HG02938 (cell line): ENCODE data around the gene GSDME.

Source experiments
- ATAC-seq: cut with Tn5 transposase; IDR thresholded peaks from one replicate; pipeline ENCODE4 v1.9.1; 2021; ENCODE audit warnings: mild to moderate bottlenecking, moderate library complexity; ENCODE audit not compliant: unreplicated experiment

GSDME gene

DNA sequence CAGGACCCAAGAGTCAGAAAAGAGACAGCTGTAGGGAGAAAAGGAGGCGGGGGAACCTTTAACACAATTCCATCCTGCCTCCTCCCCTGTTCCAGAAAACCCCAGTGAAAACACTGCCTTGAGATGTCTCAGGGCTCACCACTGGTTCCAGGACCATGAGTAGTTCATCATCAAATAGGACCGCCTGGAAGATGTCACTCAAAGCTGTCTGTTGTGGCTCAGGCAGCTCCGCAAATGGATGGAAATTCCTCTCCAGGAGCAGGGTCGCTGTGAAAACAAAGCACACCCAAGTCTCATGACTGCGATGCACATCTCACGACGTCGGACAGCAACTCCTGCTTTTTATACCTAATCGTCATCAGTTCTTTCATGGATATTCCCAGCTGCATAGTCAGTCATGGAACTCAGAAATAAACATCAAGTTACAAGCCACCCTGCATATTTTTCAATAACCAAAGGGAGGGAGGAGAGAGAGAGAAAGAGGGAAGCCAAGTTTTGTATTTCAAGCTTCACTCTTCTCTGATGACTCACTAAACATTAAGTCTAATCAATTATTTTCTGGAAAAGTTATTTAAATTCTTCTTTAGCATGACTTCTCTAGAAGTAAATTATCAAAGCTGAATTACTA, 49.2 kb downstream of the GSDME start:
- no peak for ATAC-seq

DNA sequence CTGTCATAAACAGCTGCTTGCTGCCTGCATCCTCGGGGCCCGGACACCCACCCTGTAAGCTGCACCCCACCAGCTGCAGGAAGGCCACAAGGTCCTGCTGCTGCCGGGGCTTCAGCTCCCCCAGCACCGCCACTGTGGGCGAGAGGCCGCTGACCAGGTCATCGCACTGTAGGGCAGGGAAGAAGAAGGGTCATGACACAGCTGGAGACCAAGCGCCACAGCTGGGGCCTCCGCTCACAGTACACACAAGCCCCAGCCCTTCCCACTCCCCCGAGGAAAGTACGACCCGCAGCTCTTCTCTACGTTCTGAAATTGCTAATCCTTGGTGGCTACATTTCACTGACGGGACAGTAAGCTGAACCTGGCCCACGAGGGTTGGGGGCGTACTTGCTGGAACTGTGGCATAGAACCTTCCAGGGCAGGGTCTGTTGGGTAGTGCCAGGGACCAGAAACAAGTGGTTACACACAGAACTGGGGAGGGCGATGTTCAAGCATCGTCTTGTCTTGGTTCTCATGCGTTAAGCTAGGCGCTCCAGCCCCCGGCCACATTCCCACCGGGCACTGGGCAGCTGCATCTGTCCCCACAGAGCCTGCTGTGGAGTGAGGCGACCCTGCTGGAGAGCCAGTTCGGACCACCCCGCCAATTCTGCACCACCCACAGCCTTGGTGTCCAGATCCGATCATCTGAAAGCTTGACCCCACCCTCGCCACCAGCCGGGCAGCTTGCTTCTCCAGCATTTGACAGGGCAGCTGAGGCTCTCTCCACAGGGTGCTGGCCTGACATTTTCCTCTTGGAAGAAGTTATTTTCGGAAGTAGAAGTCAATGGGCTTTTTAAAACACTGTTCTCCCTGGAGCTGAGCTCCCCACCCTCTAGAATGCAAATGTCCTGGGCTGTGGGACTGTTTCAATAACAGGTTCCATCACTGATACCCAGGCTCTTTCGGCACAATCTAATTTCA, 50.8 kb downstream of the GSDME start:
- no peak for ATAC-seq

DNA sequence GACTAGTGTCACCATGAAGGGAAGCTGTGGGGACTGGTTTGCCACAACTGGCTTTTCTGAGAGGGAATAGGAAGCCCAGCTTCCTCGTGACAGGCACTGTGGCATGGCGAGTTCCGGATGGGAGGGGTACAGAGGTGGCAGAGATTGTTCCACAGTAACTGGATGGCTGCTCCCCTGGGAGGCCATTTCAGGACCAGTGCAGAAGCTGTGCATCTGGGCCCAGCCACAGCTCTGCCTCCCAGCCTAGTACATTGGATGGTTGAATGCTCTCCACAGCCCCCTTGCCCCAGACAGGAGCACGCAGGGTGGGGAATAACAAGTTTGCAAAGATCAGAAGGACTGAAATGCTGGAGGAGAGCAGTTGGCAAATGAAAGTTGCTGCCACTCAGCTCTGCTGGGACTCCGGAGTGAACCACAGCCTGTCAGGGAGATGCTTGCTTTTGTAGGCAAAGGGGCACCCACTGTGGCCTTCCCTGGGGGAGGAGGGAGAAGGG, 51.8 kb downstream of the GSDME start:
- ATAC-seq = no peak

DNA sequence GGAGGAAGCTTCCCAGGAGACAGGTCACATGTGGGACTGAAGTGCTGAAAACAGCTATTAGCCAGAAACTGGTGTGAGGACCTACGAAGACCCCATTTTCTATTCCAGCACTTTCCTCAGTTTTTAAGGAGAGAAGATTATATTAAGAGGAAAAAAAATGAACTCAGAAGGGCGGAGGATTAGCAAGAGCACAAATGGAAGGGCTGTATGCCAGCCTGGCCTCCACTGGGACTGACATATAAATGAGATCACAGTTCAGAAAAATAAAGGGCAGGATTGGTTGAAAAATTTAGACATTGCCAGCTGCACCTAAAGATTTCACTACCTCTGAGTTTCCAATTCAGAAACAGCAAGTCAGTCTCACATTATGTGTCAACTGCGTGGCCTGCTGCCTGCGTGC, 53.0 kb downstream of the GSDME start:
- ATAC-seq = no peak

DNA sequence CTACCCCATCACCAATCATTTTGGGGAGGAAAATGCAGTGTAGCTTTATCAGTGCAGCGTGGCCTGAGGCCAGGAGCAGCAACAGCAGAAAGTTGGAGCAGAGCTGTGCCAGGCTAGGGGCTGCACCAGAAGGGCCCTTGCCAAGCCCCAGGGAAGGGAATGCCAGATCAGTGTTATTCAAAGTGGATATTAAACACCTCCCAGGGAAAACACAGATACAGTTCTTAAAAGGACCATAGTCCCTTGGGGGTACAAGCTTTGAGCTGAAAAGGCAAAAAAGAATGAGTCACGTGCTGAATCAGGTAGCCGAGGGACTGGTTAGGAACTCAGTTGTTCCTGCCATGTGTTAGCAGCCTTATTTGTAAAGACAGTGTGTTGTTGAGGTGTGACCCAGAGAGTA, 54.0 kb downstream of the GSDME start:
- no peak for ATAC-seq

DNA sequence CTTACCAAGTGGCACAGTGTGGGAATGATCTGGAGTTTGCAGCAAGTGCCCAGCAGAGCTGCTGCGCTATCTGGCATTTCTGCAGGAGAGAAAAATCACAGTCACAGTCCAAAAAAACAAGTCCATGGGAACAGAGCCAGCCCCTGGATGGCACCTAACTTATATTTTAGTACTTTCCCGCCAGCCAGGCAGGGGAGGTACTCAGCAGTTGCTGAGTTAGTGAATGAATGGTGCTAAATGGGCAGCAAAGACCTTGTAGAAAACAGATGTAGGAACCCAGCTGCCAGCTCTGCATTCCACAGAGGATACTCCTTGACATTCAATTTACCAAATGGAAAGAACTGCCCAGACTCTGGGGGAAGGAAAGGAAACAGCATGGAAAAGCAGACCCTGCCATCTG, 54.5 kb downstream of the GSDME start:
- ATAC-seq = no peak

DNA sequence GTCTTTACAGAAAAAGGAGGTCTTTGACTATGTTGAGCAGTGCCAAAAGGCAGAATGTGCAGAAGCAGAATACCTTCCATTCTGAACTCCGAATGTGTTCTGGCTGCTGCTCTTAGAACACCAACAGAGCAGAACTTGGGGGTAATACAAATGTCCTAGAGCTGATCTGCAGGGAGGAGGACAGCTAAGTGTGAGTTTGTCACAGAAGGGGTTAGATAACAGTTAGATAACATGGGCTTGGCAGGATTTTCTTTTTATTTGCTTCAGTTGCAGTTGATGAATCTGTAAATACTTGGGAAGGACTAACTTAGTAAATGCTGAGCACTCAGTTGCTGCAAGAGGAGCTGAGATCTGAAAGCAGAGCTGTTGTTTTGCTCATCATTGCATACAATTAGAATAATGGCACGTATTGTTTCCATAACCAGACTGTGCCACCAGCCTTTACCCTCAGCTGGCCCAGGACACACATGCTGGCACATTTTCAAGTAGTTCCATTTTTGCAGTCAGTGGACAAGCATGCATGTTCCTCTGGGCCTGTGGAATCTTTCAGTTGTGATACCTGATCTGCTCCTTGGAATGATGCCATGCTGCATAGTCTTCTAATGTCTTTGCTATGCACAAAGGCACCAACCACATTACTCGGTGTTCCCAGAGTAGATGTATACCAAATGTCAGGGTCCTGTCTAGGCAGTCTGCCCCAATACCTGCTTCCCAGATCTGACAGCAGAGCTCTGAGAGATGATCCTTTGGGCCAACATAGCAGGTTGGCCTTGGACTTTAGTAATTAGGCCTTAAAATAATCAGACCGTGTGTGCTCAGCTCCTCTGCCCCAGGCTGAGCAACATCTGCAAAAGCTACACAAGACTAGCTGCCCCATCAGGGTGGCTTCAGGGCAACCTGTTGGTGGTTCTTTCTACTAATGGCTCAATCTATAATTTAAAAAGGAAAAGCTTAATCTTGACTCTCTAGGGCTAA, 55.7 kb downstream of the GSDME start:
- ATAC-seq = no peak

DNA sequence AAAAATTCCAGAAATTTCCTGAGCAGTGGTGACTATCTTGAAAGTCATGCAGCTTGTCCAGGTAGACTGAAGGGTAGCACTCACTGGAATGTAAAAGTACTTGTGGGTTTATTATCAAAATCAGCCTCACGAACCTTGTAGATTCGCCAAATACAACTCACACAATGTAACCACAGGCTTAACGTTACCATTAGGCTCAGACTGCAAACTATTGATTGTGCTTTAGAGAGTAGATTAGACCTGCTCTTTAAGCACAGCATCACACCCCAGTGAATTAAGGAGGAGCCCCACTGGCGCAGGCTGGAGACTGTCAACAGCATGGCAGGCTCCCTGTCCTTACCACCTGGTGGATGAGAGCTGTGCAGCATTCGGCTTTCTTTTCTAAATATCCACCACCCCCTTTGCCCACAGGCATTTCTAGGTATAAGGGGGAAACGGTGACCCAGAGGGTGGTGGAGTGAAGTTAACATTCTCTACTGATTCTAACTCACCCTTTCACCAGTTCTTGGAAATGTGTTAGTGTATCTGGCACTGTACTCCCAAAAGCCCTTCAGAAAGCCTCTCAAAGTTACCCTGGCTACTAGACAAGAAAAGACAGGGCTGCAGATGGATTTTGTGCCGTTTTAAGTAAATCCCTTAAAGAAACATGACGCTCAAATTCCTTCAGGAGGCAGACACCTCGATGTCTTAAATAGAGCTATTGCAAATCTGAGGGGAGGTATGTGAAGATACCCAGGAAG, 56.6 kb downstream of the GSDME start:
- ATAC-seq = no peak

DNA sequence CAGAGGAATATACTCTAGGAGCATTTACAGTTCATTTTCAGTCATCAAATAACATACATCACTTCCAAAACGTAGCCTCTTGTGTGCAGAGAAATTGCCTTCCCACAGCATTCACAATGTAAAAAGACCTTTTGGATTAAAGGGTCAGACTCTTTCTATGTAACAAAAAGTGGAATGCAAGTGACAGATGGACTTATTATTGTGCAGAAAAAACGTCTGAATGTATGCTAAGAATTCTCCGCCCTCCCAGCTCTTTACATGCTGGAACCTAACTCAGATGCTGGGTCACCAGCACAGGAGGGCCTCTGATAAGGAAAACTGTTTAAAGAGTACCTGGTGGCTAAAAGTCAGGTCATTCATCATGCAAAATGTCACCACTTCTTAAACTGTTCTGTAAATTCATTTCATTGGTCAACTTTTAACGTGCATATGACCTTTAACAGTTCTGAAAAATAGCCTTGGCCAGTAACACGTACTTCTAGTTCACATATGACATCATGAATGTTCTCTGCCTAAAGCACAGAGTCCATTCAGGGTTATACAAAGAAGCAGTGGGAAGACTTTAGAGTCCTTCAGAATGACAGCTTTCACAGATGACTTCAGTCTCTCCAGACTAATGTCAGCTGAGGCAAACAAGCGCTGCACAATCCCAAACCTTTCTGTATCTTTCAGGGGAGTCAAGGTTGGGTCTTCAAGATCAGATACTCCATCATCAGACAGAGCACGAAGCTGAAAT, 58.6 kb downstream of the GSDME start:
- no peak for ATAC-seq

DNA sequence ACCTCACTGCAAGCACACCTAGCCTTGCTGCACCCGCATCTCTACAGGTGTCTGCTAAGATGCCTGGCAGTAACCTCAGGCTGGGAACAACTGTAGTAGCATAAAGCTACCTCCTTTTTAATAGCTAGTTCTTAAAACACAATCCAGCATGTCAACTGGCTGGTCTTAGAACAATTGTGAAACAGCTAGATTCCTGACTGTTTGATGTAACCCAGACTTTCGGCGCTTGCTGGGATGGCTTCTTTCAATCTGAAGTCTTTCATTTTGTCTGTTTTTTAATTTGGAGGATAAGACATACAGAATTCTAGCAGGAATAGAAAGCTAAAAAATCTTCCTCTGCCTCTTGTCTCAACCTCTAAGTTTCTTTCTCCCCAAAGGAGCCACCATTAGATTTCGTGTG, 59.8 kb downstream of the GSDME start:
- ATAC-seq = no peak

DNA sequence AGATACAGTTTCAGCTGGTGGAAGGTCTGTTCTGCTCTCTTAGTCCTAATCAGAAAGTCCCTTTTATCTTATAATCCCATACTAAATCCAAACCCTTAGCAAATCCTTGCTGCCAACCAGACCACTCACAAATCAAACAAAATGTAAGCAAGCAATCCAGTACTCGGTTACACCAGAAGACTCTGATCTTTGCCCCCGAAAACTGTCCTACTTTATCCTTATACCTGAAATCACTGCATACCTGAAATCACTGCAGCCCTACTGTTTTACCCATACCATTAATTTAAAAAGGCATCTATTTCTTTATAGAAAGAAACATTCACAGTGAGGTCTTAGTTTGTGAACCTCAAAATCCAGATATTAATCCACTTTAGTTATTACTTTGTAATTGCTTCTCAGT, 64.7 kb downstream of the GSDME start:
- ATAC-seq = no peak

DNA sequence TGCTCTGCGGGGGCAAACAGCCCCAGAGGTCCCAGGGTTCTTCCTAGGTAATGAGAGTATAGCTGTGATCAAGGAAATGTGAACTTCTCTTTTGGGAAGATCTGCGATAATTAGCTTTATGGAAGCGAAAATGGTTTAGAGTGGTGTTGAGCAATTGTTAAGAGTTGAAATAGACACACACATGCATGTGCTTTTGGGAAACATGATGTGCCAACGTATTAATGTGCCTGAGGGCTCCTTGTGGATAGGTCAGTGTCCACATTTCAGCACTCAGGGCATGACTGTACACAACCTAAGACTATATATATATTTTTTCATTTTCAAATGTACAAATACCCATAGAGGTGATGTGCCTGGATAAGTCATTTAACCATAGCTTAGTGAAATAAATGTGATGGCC, 67.0 kb downstream of the GSDME start:
- ATAC-seq = no peak

DNA sequence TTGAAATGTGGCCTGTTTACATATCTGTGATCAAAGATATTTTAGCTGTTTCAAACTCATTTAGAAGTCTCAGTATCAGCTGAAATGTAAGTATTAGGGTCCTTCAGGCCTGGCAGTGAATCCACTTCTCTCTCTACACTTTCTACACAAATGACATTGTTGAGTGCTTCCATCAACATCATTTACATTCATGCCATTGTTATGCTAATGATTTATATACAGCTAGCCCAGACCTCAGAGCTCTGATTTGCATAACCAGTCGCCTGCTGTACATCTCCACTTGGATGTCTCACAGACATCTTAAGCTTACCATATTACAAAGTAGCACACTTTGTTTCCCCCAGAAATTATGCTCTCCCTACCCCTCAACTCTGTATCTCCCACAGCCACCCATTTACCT, 71.6 kb downstream of the GSDME start:
- no peak for ATAC-seq

DNA sequence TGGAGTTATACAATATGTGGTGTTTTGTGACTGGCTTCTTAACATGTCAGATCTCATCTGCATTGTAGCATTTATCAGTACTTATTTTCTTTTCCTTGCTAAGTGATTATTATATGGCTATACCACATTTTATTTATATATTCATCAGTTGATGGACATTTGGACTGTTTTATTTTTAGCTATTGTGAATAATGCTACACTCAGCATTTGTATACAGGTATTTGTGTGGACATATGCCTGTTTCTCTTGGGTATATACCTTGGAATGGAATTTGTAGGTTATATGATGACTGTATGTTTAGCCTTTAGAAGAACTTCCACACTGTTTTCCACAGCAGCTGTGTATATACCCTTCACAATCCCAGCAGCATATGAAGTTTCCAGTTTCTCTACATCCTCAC, 86.5 kb downstream of the GSDME start:
- ATAC-seq = no peak

DNA sequence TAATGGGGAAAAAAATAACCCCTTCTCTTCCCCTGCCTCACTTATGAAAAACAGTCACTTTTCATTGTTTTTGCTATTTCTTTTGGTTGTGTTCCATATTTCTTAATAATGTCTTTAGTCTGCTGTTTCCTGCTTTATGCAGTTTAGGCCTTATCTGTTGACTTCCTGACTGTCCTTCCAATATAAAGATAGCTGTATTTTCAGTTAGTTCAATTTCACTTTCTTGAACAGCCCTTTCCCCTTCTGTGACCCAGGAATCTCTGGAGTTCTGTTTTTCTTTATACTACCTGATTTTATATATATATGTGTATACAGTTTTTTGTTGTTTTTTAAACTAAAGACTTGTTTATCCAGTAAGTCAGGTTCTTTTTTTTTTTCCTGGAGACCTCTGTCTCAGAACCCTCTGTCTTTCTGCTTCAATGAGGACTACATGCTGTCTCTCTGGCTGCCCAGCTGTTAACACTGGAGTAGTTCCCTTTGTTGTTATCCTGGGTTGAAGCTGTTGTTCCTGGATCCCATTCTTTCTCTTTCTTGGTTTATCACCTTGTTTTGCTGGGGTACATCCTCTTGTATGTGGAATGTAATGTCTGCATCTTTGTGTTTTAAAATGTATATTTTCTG, 87.2 kb downstream of the GSDME start:
- ATAC-seq = no peak

DNA sequence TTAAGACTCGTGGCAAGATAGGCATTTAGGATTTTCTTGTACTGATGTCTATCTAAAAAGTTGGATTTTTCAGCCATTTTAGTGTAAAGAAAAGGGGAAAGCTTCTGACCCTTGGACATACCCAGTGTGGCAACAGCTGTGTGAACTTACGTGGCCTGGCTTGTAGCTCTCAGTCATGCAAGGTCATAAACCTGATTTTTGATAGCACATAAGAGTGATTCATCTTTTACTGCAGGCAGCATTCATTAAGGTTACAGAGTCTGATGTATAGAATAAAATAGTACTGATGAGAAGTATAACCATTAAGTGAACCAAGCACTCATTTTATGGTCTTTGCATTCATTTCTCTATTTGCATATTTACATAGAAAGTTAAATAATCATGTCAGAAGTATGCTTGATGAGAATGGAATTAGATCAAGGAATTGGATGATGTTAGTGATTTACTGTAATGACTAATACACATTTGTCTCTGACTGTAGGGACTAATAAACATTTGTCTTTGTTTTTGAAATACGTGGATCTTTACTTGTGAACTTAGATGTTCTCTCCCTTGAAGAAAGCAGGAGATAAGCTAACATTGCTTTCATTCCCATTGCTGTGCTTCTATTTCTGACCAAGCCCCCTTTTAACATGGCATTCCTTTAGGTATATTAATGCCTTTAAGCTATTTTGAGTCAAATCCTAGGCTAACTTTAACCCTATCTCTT, 88.2 kb downstream of the GSDME start:
- ATAC-seq = no peak

DNA sequence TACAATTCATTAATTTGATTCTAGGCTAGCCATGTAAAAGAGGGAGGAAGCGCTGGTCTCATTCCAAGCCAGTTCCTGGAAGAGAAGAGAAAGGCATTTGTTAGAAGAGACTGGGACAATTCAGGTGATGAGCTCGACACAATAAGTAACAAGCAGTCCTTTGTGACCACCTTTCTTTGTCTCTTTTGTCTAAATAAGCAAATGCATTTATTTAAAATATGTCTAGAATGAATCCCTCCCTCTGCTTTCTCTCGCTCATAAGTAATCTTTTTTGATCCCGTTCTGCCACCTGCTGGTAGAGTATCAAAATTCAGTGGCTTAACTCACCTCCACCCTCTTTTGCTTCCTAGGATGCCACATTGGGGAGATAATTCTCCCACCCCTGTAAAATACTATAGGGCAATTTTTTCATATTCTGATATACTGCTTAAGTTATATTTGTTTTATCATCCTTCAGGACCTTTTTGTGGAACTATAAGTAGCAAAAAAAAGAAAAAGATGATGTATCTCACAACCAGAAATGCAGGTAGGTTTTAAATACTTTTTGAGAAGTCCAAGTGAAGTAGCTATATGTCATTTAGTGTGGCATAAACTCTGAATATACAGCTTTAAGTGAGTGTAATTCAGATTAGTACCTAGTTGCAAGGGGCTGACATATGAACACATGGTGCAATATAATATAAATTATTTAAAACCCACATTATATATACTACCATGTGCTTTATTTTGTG, 91.5 kb downstream of the GSDME start:
- ATAC-seq = no peak

DNA sequence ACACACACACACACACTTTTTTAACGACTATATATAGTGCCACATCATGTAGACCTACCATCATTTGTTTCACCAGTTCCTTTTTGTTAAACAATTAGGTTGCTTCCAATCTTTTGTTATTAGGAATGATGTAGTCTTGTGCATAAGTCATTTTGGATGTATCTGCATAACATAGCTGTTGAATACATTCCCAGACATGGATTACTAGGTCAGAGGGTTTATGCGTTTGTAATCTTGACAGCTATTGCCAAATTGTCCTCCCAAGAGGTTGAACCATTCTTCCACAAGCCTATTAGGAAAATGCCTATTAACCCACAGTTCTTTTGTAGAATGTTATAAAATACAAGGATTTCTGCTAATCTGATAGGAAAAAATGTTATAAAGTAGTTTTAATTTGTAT, 96.7 kb downstream of the GSDME start:
- no peak for ATAC-seq
